HepG2 (cell line): ENCODE measurements around the gene SERPINE2. TPM values are rescaled to one million over a fixed set of nuclear protein-coding genes. Genes with fewer than 3 reads are reported as not detected.
A peak's percentile ranks its signal among the peaks of the same experiment; 100 is the strongest.

Source experiments
- CREM ChIP-seq, 2 experiments: sonication (generic) in 1 of 2; formaldehyde crosslinking in 1 of 2; IDR thresholded peaks; 2 replicates each; pipeline versions ENCODE4 v1.4.0 to v1.6.1; 2016 to 2020; ENCODE audit warnings: antibody characterized with exemption in 1 of 2, mild to moderate bottlenecking in 1 of 2, missing genetic modification reagents in 1 of 2
- HOXA3 ChIP-seq: sonication (generic); formaldehyde crosslinking; IDR thresholded peaks from 2 replicates; pipeline ENCODE4 v1.5.0; 2020; ENCODE audit warnings: missing genetic modification reagents
- XRCC5 ChIP-seq: fragments of 200-400 bp; formaldehyde crosslinking; optimal IDR thresholded peaks from 2 replicates; pipeline ENCODE3; 2017; ENCODE audit warnings: mild to moderate bottlenecking, low read length
- polyA plus RNA-seq, 8 experiments: library from polyadenylated mRNA; depleted of rRNA in 3 of 8; stranded (reverse) in 7 of 8; unstranded in 1 of 8; fragments of >200 nt; fragmentation: Illumina TruSeq in 4 of 8; extraction: Trizol in 4 of 8; gene quantifications; 2 replicates each; pipeline versions ENCODE4 v1.2.1 to v1.2.3, GENCODE V29; 2011 to 2016; ENCODE audit warnings: low read depth in 4 of 8, missing spikeins in 1 of 8, mixed read lengths in 1 of 8; ENCODE audit not compliant: insufficient read depth in 1 of 8
- total RNA-seq, 5 experiments: library from RNA; depleted of rRNA; stranded (reverse); fragments of >200 nt; fragmentation: Illumina TruSeq; extraction: Trizol; gene quantifications; 2 replicates each; pipeline ENCODE4 v1.2.3, GENCODE V29; 2016; ENCODE audit warnings: low read depth in 1 of 5
- TF ChIP-seq, protein P1 (sequence below): sonication (generic); formaldehyde crosslinking; IDR thresholded peaks from 2 replicates; pipeline ENCODE4 v1.5.0; 2020; ENCODE audit warnings: mild to moderate bottlenecking, missing genetic modification reagents, borderline replicate concordance
- TF ChIP-seq, protein P2 (sequence below): sonication (generic); formaldehyde crosslinking; IDR thresholded peaks from 2 replicates; pipeline ENCODE4 v1.4.0; 2020; ENCODE audit warnings: mild to moderate bottlenecking, missing genetic modification reagents
- TF ChIP-seq, protein P3 (sequence below): IDR thresholded peaks from 2 replicates; pipeline ENCODE4 v1.6.1; 2016; ENCODE audit warnings: low read depth, control low read depth
- TF ChIP-seq, protein P4 (sequence below): sonication (generic); formaldehyde crosslinking; IDR thresholded peaks from 2 replicates; pipeline ENCODE4 v1.4.0; 2020; ENCODE audit warnings: missing genetic modification reagents, borderline replicate concordance
- TF ChIP-seq, protein P5 (sequence below): sonication (generic); formaldehyde crosslinking; IDR thresholded peaks from 2 replicates; pipeline ENCODE4 v1.8.0; 2022; ENCODE audit warnings: mild to moderate bottlenecking, missing genetic modification reagents; ENCODE audit not compliant: insufficient replicate concordance
- TF ChIP-seq, protein P6 (sequence below): sonication (generic); formaldehyde crosslinking; conservative IDR thresholded peaks from 2 replicates; pipeline ENCODE4 v1.4.0; 2020; ENCODE audit warnings: mild to moderate bottlenecking, missing genetic modification reagents, moderate library complexity

The SERPINE2 gene
- total and polyA plus RNA-seq, 2 of the 13 experiments (the other 11 are each of a cell fraction or from before 2014, with no cell fraction given) = 7.9 to 18.1 TPM

DNA sequence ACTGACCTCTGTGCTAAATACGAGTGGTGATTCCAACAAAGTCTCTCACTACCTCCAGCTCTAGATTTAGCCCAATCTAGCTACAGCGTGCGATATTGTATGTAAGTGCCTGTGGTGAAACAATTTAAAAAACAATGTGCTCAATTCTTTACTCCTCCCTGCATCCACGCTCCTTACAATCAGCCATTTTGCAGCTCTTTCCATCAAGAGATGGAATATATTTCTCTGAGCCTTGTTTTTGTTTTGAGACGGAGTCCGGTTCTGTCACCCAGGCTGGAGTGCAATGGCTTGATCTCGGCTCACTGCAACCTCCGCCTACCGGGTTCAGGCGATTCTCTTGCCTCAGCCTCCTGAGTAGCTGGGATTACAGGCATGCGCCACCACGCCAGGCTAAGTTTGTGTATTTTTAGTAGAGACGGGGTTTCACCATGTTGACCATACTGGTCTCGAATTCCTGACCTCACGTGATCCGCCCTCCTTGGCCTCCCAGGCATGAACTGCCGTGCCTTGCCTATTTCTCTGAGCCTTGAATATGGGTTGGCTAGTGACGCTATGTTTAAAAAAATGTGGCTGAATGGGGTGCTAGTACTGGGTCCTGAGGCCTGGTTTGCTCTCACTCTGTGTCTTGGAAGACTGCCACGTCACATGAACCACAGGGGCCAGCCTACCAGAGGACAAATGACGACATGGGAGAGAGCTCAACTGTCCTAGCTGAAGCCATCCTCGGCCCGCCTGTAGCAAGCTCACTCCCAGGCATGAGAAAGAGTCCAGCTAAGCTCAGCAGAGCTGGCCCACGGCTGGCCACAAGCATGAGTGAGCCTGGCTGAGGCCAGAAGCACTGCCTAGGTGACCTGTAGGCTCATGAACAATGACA is 108.7 kb downstream of the SERPINE2 start (continued):
- TF ChIP-seq, protein P1, sequence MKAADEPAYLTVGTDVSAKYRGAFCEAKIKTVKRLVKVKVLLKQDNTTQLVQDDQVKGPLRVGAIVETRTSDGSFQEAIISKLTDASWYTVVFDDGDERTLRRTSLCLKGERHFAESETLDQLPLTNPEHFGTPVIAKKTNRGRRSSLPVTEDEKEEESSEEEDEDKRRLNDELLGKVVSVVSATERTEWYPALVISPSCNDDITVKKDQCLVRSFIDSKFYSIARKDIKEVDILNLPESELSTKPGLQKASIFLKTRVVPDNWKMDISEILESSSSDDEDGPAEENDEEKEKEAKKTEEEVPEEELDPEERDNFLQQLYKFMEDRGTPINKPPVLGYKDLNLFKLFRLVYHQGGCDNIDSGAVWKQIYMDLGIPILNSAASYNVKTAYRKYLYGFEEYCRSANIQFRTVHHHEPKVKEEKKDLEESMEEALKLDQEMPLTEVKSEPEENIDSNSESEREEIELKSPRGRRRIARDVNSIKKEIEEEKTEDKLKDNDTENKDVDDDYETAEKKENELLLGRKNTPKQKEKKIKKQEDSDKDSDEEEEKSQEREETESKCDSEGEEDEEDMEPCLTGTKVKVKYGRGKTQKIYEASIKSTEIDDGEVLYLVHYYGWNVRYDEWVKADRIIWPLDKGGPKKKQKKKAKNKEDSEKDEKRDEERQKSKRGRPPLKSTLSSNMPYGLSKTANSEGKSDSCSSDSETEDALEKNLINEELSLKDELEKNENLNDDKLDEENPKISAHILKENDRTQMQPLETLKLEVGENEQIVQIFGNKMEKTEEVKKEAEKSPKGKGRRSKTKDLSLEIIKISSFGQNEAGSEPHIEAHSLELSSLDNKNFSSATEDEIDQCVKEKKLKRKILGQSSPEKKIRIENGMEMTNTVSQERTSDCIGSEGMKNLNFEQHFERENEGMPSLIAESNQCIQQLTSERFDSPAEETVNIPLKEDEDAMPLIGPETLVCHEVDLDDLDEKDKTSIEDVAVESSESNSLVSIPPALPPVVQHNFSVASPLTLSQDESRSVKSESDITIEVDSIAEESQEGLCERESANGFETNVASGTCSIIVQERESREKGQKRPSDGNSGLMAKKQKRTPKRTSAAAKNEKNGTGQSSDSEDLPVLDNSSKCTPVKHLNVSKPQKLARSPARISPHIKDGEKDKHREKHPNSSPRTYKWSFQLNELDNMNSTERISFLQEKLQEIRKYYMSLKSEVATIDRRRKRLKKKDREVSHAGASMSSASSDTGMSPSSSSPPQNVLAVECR = peak; percentile 84
- TF ChIP-seq, protein P2, sequence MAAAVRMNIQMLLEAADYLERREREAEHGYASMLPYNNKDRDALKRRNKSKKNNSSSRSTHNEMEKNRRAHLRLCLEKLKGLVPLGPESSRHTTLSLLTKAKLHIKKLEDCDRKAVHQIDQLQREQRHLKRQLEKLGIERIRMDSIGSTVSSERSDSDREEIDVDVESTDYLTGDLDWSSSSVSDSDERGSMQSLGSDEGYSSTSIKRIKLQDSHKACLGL (CRISPR knock-in tag) = peak; percentile 76; the same call in 1 of the 2 replicates
- TF ChIP-seq HOXA3 (peak; percentile 98), XRCC5 (peak; percentile 96), CREM (IDR thresholded peaks at IDR 0.05) (peak; percentile 87), CREM (CRISPR knock-in tag; IDR thresholded peaks at IDR 0.05) (no peak)
- TF ChIP-seq, protein P3, sequence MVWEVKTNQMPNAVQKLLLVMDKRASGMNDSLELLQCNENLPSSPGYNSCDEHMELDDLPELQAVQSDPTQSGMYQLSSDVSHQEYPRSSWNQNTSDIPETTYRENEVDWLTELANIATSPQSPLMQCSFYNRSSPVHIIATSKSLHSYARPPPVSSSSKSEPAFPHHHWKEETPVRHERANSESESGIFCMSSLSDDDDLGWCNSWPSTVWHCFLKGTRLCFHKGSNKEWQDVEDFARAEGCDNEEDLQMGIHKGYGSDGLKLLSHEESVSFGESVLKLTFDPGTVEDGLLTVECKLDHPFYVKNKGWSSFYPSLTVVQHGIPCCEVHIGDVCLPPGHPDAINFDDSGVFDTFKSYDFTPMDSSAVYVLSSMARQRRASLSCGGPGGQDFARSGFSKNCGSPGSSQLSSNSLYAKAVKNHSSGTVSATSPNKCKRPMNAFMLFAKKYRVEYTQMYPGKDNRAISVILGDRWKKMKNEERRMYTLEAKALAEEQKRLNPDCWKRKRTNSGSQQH (CRISPR knock-in tag) = peak; percentile 96
- TF ChIP-seq, protein P4, sequence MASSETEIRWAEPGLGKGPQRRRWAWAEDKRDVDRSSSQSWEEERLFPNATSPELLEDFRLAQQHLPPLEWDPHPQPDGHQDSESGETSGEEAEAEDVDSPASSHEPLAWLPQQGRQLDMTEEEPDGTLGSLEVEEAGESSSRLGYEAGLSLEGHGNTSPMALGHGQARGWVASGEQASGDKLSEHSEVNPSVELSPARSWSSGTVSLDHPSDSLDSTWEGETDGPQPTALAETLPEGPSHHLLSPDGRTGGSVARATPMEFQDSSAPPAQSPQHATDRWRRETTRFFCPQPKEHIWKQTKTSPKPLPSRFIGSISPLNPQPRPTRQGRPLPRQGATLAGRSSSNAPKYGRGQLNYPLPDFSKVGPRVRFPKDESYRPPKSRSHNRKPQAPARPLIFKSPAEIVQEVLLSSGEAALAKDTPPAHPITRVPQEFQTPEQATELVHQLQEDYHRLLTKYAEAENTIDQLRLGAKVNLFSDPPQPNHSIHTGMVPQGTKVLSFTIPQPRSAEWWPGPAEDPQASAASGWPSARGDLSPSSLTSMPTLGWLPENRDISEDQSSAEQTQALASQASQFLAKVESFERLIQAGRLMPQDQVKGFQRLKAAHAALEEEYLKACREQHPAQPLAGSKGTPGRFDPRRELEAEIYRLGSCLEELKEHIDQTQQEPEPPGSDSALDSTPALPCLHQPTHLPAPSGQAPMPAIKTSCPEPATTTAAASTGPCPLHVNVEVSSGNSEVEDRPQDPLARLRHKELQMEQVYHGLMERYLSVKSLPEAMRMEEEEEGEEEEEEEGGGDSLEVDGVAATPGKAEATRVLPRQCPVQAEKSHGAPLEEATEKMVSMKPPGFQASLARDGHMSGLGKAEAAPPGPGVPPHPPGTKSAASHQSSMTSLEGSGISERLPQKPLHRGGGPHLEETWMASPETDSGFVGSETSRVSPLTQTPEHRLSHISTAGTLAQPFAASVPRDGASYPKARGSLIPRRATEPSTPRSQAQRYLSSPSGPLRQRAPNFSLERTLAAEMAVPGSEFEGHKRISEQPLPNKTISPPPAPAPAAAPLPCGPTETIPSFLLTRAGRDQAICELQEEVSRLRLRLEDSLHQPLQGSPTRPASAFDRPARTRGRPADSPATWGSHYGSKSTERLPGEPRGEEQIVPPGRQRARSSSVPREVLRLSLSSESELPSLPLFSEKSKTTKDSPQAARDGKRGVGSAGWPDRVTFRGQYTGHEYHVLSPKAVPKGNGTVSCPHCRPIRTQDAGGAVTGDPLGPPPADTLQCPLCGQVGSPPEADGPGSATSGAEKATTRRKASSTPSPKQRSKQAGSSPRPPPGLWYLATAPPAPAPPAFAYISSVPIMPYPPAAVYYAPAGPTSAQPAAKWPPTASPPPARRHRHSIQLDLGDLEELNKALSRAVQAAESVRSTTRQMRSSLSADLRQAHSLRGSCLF (CRISPR knock-in tag) = no peak
- TF ChIP-seq, protein P5, sequence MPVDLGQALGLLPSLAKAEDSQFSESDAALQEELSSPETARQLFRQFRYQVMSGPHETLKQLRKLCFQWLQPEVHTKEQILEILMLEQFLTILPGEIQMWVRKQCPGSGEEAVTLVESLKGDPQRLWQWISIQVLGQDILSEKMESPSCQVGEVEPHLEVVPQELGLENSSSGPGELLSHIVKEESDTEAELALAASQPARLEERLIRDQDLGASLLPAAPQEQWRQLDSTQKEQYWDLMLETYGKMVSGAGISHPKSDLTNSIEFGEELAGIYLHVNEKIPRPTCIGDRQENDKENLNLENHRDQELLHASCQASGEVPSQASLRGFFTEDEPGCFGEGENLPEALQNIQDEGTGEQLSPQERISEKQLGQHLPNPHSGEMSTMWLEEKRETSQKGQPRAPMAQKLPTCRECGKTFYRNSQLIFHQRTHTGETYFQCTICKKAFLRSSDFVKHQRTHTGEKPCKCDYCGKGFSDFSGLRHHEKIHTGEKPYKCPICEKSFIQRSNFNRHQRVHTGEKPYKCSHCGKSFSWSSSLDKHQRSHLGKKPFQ = peak; percentile 64
- TF ChIP-seq, protein P6, sequence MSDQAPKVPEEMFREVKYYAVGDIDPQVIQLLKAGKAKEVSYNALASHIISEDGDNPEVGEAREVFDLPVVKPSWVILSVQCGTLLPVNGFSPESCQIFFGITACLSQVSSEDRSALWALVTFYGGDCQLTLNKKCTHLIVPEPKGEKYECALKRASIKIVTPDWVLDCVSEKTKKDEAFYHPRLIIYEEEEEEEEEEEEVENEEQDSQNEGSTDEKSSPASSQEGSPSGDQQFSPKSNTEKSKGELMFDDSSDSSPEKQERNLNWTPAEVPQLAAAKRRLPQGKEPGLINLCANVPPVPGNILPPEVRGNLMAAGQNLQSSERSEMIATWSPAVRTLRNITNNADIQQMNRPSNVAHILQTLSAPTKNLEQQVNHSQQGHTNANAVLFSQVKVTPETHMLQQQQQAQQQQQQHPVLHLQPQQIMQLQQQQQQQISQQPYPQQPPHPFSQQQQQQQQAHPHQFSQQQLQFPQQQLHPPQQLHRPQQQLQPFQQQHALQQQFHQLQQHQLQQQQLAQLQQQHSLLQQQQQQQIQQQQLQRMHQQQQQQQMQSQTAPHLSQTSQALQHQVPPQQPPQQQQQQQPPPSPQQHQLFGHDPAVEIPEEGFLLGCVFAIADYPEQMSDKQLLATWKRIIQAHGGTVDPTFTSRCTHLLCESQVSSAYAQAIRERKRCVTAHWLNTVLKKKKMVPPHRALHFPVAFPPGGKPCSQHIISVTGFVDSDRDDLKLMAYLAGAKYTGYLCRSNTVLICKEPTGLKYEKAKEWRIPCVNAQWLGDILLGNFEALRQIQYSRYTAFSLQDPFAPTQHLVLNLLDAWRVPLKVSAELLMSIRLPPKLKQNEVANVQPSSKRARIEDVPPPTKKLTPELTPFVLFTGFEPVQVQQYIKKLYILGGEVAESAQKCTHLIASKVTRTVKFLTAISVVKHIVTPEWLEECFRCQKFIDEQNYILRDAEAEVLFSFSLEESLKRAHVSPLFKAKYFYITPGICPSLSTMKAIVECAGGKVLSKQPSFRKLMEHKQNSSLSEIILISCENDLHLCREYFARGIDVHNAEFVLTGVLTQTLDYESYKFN (CRISPR knock-in tag) = peak; percentile 65; the same call in 1 of the 2 replicates
